KMS-11 (cell line): ENCODE data around the gene ZBED5.
A peak's percentile ranks its signal among the peaks of the same experiment; 100 is the strongest.
"Not testable (repeated sequence)": the region's sequence is repeated elsewhere in the genome, so short reads cannot be mapped to it uniquely, and the experiment has no call there.

Experiments
- H2AFZ ChIP-seq: fragments of 200-600 bp; sonication (generic); 2 replicates; pipeline ENCODE4 v1.6.1; 2016; ENCODE audit warnings: antibody characterized with exemption, mixed run types, low read depth
- H3K27ac ChIP-seq: fragments of 200-600 bp; sonication (generic); 2 replicates; pipeline ENCODE4 v1.6.1; 2016; ENCODE audit warnings: mild to moderate bottlenecking, mixed run types
- H3K27me3 ChIP-seq: fragments of 200-600 bp; sonication (generic); 2 replicates; pipeline ENCODE4 v1.6.1; 2017; ENCODE audit warnings: mild to moderate bottlenecking, low read depth, mixed run types, moderate library complexity; ENCODE audit not compliant: insufficient read depth
- H3K36me3 ChIP-seq: fragments of 200-600 bp; sonication (generic); 2 replicates; pipeline ENCODE4 v1.6.1; 2017; ENCODE audit warnings: mild to moderate bottlenecking, mixed run types; ENCODE audit not compliant: insufficient read depth
- H3K4me1 ChIP-seq: fragments of 200-600 bp; sonication (generic); 2 replicates; pipeline ENCODE4 v1.6.1; 2016; ENCODE audit warnings: mild to moderate bottlenecking, low read depth, mixed run types; ENCODE audit not compliant: poor library complexity, severe bottlenecking
- H3K4me2 ChIP-seq: fragments of 200-600 bp; sonication (generic); 2 replicates; pipeline ENCODE4 v1.7.0; 2016; ENCODE audit warnings: mild to moderate bottlenecking, mixed run types
- H3K4me3 ChIP-seq: fragments of 200-600 bp; sonication (generic); IDR thresholded peaks from 2 replicates; pipeline ENCODE4 v1.6.1; 2017; ENCODE audit warnings: low read depth, low read length, mixed read lengths; ENCODE audit not compliant: insufficient read depth
- H3K79me2 ChIP-seq: fragments of 200-600 bp; sonication (generic); 2 replicates; pipeline ENCODE4 v1.6.1; 2016; ENCODE audit warnings: low read depth, mixed run types; ENCODE audit not compliant: insufficient read depth
- H3K9ac ChIP-seq: fragments of 200-600 bp; sonication (generic); 2 replicates; pipeline ENCODE4 v1.6.1; 2016; ENCODE audit warnings: mild to moderate bottlenecking, mixed run types
- H4K20me1 ChIP-seq: fragments of 200-600 bp; sonication (generic); 2 replicates; pipeline ENCODE4 v1.6.1; 2016; ENCODE audit warnings: mild to moderate bottlenecking, mixed run types; ENCODE audit not compliant: insufficient read depth
- TF ChIP-seq, protein P1 (sequence below): fragments of 200-600 bp; sonication (generic); conservative IDR thresholded peaks from 2 replicates; pipeline ENCODE4 v1.6.1; 2017; ENCODE audit warnings: low read depth, mild to moderate bottlenecking, antibody characterized with exemption, low read length, moderate library complexity, mixed read lengths

Gene ZBED5

DNA sequence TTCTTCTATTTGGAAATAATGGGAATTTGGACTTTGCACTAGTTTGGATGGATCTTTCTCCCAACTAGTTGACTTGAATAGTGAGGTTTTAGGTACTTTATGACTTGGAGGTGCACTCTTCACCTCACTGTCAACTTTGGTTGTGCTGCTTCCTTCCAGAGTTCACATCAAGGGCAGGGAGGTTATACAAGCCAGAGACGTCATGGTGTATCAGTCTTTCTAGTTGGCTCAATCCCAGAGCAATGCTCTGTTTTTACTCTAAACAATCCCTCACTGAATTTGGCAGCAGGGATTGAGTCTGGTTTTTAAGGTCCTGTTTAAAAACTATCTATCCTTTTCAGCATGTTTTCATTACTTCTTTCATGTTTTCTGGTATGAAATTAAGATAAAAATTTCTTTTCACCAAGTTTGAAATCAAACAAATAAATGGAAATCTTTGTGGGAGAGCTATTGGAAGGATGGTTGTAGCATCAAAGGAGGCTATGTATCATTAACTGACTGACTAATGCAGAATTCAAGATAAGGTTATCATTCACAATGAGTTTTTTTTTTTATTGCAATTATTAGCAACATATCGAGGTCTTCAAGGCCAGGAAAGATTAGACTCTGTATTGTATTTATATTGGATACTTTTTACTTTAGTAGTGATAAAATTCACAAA is 28.0 kb upstream of the ZBED5 start:
- no peaks in the 10 kb centered on the region for H3K36me3 ChIP-seq
- no peak overlapping the region for H2AFZ ChIP-seq
- H4K20me1 ChIP-seq: no peaks in the 10 kb centered on the region
- no peak overlapping the region for H3K9ac ChIP-seq
- H3K27me3 ChIP-seq: no peaks in the 10 kb centered on the region
- no peak overlapping the region for H3K4me3 ChIP-seq
- H3K4me1 ChIP-seq: no peaks in the 10 kb centered on the region
- H3K4me2 ChIP-seq: no peak overlapping the region
- no peak overlapping the region for H3K27ac ChIP-seq
- TF ChIP-seq, protein P1, sequence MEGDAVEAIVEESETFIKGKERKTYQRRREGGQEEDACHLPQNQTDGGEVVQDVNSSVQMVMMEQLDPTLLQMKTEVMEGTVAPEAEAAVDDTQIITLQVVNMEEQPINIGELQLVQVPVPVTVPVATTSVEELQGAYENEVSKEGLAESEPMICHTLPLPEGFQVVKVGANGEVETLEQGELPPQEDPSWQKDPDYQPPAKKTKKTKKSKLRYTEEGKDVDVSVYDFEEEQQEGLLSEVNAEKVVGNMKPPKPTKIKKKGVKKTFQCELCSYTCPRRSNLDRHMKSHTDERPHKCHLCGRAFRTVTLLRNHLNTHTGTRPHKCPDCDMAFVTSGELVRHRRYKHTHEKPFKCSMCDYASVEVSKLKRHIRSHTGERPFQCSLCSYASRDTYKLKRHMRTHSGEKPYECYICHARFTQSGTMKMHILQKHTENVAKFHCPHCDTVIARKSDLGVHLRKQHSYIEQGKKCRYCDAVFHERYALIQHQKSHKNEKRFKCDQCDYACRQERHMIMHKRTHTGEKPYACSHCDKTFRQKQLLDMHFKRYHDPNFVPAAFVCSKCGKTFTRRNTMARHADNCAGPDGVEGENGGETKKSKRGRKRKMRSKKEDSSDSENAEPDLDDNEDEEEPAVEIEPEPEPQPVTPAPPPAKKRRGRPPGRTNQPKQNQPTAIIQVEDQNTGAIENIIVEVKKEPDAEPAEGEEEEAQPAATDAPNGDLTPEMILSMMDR: no peak
- H3K79me2 ChIP-seq: no peaks in the 10 kb centered on the region

DNA sequence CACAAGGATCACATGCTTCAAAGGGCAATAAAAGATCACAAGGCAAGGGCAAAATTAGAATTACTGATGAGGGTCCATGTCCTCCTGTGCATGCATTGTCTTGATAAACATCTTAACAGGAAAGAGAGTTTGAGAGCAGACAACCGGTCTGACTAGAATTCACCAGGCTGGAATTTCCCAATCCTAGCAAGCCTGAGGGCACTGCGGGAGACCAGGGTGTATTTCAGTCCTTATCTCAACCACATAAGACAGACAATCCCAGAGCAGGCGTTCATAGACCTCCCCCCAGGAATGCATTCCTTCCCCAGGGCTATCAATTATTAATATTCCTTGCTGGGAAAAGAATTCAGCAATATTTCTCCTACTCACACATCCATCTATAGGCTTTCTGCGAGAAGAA is 26.4 kb upstream of the ZBED5 start:
- not testable (repeated sequence) for H2AFZ ChIP-seq

DNA sequence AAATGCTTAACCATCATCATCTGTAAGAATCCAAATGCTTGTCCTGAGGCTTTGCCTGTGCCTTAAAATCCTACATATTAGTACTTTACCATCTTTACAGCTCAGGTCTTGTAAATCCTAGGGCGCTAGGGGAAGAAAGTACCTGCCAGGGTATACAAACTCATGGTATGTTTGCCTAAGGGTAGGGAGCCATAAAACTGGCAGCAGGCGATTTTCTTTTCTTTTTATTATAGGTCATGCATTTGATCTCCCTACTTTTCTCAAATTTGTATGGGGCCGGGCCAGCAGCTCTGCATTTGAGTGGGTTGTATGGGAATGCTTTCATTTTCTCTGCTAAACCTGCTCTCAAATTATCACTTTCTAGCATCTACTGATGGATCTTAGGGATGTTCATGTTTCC is 24.0 kb upstream of the ZBED5 start:
- Histone ChIP-seq H3K4me3 (no peak overlapping the region), H3K4me2 (no peak overlapping the region), H3K4me1 (peaks cover 6% of the 10 kb centered on the region), H2AFZ (no peak overlapping the region), H3K36me3 (no peaks in the 10 kb centered on the region), H3K27ac (no peak overlapping the region), H3K9ac (no peak overlapping the region), H3K27me3 (no peaks in the 10 kb centered on the region), H4K20me1 (no peaks in the 10 kb centered on the region), H3K79me2 (no peaks in the 10 kb centered on the region)
- TF ChIP-seq, protein P1: no peak

More for the DNA sequence above, 26.4 kb upstream of the ZBED5 start:
- not testable (repeated sequence) for H3K79me2 ChIP-seq, H3K9ac ChIP-seq, H3K27ac ChIP-seq, H3K36me3 ChIP-seq, H3K4me1 ChIP-seq, H3K27me3 ChIP-seq, H3K4me2 ChIP-seq, H4K20me1 ChIP-seq, H3K4me3 ChIP-seq

DNA sequence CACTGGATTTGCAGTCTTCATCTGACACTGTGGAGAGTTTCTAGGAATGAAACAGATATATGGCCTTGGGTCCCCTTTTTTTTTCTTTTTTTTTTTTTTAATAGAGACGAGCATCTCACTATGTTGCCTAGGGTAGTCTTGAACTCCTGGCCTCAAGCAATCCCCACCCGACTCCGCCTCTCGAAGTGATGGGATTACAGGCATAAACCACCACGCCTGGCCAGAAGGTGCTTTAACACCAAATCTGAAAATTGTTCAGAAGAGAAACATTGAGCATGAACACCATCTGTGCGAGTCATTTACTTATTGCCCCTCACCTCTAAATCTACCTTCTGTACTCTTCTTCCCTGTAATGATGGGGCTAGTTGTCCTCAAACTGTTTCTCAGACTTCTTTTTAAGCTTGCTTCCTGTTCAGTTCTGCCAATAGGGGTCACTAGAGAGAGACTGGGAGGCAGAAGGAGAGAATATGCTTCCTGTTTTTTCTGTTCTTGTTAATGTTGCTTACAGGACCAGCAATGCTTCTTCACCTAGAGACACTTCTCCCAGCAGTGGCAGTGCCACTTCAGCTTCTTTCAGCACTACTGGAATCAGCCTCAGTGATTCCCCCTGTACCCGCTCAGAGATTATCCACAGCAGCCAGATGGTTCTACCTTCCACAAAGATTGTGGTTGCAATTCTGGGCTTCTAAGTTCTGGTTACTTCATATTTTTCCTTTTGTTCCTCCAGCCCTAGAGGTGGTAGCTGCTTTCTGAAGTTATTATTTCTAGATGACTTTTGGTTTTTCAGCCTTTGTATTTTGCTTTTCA is 20.8 kb upstream of the ZBED5 start:
- Histone ChIP-seq H3K79me2 (no peaks in the 10 kb centered on the region), H3K27ac (no peak overlapping the region), H2AFZ (peak overlapping the region; percentile 52; the same call in 1 of the 2 replicates), H3K27me3 (no peaks in the 10 kb centered on the region), H4K20me1 (no peaks in the 10 kb centered on the region), H3K4me3 (no peak overlapping the region), H3K4me1 (peaks cover 6% of the 10 kb centered on the region), H3K4me2 (no peak overlapping the region), H3K9ac (no peak overlapping the region), H3K36me3 (no peaks in the 10 kb centered on the region)
- TF ChIP-seq, protein P1: peak; percentile 69

DNA sequence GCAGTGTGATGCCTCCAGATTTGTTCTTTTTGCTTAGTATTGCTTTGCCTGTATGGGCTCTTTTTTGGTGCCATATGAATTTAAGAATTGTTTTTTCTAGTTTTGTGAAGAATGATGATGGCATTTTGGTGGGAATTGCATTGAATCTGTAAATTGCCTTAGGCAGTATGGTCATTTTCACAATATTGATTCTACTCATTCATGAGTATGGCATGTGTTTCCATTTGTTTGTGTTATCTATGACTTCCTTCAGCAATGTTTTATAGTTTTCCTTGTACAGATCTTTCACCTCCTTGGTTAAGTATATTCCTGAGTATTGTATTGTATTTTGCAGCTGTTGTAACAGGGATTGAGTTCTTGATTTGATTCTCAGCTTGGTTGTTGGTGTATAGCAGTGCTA is 18.3 kb upstream of the ZBED5 start:
- no peaks in the 10 kb centered on the region for H3K27me3 ChIP-seq
- H3K27ac ChIP-seq: no peak overlapping the region
- H4K20me1 ChIP-seq: no peaks in the 10 kb centered on the region
- no peak overlapping the region for H3K4me3 ChIP-seq
- no peak overlapping the region for H2AFZ ChIP-seq
- peaks cover 6% of the 10 kb centered on the region for H3K4me1 ChIP-seq
- H3K79me2 ChIP-seq: no peaks in the 10 kb centered on the region
- no peaks in the 10 kb centered on the region for H3K36me3 ChIP-seq
- TF ChIP-seq, protein P1: no peak
- no peak overlapping the region for H3K4me2 ChIP-seq
- no peak overlapping the region for H3K9ac ChIP-seq
